ENCODE measurements around the gene LCAT. TPM values are rescaled to one million over a fixed set of nuclear protein-coding genes. Genes with fewer than 3 reads are reported as not detected.

The LCAT gene
- total RNA-seq, 1 donor from 2014 or later, result 17.0 TPM

DNA sequence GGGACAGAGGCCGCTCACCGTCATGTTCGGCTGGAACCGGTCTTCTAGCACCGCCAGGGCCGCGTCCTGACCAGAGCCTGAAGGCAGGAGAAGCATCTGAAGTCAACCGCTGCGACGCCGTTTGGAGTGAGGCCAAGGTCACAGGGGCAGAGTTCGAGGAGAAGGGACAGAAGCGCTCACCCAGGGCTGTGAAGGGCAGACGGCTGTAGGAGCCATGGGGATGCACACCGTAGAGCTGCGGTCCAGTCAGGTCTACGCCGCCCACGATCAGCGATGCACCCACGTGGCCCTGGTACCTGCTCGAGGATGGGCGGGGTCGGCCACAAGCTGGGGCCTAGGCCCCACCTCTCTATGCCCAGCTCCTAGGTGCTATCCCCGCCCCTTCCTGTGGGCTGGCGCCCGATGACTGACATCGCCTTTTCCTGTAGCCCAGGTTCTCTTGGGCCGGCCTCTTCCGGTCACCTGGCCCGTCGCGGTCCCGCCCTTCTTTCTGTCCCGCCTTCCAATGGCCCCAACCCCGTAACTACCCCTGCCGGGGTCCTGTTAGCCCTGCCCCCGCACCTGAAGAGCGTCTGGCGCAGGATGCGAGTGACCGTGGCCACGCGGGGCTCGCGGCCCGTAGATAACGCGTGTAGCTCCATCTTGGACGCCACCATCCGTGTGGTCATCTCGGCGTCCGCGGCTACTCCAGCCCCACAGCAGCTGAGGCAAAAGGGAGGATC is 8.4 kb downstream of the LCAT start:
- Mint-ChIP-seq H3K36me3 (ENCODE audit: low read depth, unreplicated experiment) (peaks cover 8% of the 10 kb centered on the region), H3K27ac (ENCODE audit: unreplicated experiment) (peak overlapping the region; percentile 89), H3K4me1 (ENCODE audit: unreplicated experiment) (peaks cover 18% of the 10 kb centered on the region), H3K9me3 (ENCODE audit: unreplicated experiment) (no peaks in the 10 kb centered on the region), H3K27me3 (ENCODE audit: unreplicated experiment) (peaks cover 36% of the 10 kb centered on the region), H3K4me3 (ENCODE audit: unreplicated experiment) (peak overlapping the region; percentile 98)
- peak; percentile 78 for DNase-seq (ENCODE audit: low spot score)
- TF ChIP-seq, protein P1, sequence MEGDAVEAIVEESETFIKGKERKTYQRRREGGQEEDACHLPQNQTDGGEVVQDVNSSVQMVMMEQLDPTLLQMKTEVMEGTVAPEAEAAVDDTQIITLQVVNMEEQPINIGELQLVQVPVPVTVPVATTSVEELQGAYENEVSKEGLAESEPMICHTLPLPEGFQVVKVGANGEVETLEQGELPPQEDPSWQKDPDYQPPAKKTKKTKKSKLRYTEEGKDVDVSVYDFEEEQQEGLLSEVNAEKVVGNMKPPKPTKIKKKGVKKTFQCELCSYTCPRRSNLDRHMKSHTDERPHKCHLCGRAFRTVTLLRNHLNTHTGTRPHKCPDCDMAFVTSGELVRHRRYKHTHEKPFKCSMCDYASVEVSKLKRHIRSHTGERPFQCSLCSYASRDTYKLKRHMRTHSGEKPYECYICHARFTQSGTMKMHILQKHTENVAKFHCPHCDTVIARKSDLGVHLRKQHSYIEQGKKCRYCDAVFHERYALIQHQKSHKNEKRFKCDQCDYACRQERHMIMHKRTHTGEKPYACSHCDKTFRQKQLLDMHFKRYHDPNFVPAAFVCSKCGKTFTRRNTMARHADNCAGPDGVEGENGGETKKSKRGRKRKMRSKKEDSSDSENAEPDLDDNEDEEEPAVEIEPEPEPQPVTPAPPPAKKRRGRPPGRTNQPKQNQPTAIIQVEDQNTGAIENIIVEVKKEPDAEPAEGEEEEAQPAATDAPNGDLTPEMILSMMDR (IDR thresholded peaks at IDR 0.05; ENCODE audit: unreplicated experiment), result no peak

DNA sequence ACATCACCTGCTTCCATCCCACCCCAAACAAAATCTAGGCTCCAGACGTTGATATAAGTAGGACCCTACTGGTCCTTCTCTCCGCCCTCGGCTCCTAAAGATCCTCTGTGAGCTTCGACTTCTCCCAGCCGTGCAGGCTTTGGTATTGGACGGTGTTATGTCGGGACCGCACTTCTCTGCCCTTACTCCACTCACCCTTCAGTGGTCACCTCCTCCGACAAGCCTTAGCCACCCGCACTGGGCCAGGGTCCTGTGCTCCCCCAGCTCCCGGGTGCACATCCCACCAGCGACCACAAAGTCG is 8.9 kb downstream of the LCAT start:
- H3K36me3 Mint-ChIP-seq (ENCODE audit: low read depth, unreplicated experiment), result peaks cover 8% of the 10 kb centered on the region
- peak overlapping the region; percentile 98 for H3K4me3 Mint-ChIP-seq (ENCODE audit: unreplicated experiment)
- H3K9me3 Mint-ChIP-seq (ENCODE audit: unreplicated experiment), result no peaks in the 10 kb centered on the region
- H3K27me3 Mint-ChIP-seq (ENCODE audit: unreplicated experiment), result peaks cover 36% of the 10 kb centered on the region
- TF ChIP-seq, protein P1 (IDR thresholded peaks at IDR 0.05; ENCODE audit: unreplicated experiment), result no peak
- peak overlapping the region; percentile 61 for H3K27ac Mint-ChIP-seq (ENCODE audit: unreplicated experiment)
- no peak for DNase-seq (ENCODE audit: low spot score)
- peaks cover 18% of the 10 kb centered on the region for H3K4me1 Mint-ChIP-seq (ENCODE audit: unreplicated experiment)

DNA sequence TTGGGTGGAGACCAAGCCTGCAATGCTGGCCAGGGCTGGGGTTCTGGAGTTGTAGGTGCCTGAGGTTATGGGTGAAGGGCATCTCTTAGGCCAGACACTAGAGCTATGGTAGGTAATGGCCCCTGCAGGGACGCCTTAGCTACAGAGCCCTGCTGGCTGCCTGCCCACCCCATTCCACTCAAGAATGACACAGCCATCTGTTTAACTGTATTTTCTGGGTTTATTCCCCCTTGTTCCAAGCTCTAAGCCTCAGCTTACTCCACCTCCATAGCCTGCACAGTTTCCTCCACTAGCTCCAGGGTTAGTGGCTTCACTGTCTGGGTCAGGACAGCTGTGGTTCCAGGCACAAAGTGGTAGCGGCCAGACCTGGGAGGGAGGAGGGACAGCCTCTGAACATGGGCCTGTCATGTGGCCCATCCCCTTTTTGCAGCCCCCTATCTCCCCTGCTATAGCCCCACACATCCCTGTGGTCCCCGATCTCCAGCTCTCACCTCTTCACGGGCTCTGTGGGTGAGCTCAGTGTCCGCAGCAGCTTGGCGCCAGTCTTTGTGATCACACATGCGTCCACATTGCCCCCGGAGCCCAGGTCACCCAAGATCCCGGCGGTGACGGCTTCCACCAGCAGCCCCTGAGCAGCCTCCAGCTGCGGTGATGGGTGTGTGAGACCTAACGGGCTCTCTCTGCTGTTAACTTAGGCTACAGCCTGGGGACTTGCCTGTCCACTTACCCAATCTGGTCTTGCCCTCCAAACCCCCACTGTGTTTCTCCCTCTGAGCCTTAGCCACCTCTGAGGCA is 9.4 kb downstream of the LCAT start:
- H3K4me1 Mint-ChIP-seq (ENCODE audit: unreplicated experiment), result peaks cover 18% of the 10 kb centered on the region
- H3K9me3 Mint-ChIP-seq (ENCODE audit: unreplicated experiment), result no peaks in the 10 kb centered on the region
- H3K4me3 Mint-ChIP-seq (ENCODE audit: unreplicated experiment), result peak overlapping the region; percentile 98
- peaks cover 8% of the 10 kb centered on the region for H3K36me3 Mint-ChIP-seq (ENCODE audit: low read depth, unreplicated experiment)
- DNase-seq (ENCODE audit: low spot score), result no peak
- peaks cover 36% of the 10 kb centered on the region for H3K27me3 Mint-ChIP-seq (ENCODE audit: unreplicated experiment)
- H3K27ac Mint-ChIP-seq (ENCODE audit: unreplicated experiment), result no peak overlapping the region
- TF ChIP-seq, protein P1 (IDR thresholded peaks at IDR 0.05; ENCODE audit: unreplicated experiment), result no peak

DNA sequence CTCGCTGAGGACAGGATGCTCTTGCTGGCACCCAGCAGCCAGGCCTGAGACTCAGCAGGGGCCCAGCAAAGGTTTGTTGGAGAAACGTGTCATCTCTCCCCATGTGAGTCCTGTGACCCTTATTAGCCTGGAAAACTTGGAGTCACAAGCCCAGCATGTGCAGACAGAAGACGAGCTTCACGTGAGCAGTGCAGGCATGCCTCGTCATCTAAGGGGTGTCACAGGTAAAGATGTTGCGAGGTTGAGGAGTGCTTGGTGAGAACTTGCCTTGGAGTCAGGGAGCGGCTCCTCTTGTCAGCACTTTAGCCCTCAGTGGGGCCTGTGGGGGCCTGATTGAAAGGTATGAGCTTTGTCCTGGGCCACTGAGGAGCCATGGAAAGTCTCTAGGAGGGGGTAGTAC is 10.1 kb downstream of the LCAT start:
- Mint-ChIP-seq H3K4me1 (ENCODE audit: unreplicated experiment) (peaks cover 18% of the 10 kb centered on the region), H3K36me3 (ENCODE audit: low read depth, unreplicated experiment) (peaks cover 8% of the 10 kb centered on the region), H3K4me3 (ENCODE audit: unreplicated experiment) (peak overlapping the region; percentile 15), H3K27me3 (ENCODE audit: unreplicated experiment) (peaks cover 36% of the 10 kb centered on the region), H3K9me3 (ENCODE audit: unreplicated experiment) (no peaks in the 10 kb centered on the region), H3K27ac (ENCODE audit: unreplicated experiment) (no peak overlapping the region)
- DNase-seq (ENCODE audit: low spot score), result no peak
- TF ChIP-seq, protein P1 (IDR thresholded peaks at IDR 0.05; ENCODE audit: unreplicated experiment), result no peak

DNA sequence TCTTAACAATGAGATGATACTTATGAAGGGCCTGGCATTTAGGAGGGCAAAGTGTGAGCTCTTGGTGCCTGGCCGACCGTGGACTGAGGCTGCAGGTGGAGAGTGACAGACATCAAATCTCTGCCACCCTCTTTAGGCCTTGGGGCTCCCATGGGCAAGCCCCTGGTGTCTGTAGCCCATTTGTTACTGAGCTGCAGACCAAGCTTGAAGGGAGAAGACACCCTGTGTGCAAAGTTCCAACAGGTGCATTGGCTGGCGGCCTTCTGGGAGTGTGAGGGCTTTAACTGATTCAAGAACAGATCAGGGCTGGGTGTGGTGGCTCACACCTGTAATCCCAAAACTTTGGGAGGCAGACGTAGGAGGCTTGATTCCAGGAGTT is 11.5 kb downstream of the LCAT start:
- H3K36me3 Mint-ChIP-seq (ENCODE audit: low read depth, unreplicated experiment), result peaks cover 8% of the 10 kb centered on the region
- peaks cover 37% of the 10 kb centered on the region for H3K27me3 Mint-ChIP-seq (ENCODE audit: unreplicated experiment)
- no peak overlapping the region for H3K4me3 Mint-ChIP-seq (ENCODE audit: unreplicated experiment)
- H3K9me3 Mint-ChIP-seq (ENCODE audit: unreplicated experiment), result no peaks in the 10 kb centered on the region
- DNase-seq (ENCODE audit: low spot score), result no peak
- H3K27ac Mint-ChIP-seq (ENCODE audit: unreplicated experiment), result no peak overlapping the region
- TF ChIP-seq, protein P1 (IDR thresholded peaks at IDR 0.05; ENCODE audit: unreplicated experiment), result no peak
- peaks cover 18% of the 10 kb centered on the region for H3K4me1 Mint-ChIP-seq (ENCODE audit: unreplicated experiment)

Measured in endothelial cell (in vitro differentiated cells).